ENCODE results near the gene NXN.
"Not testable (repeated sequence)": the region's sequence is repeated elsewhere in the genome, so short reads cannot be mapped to it uniquely, and the experiment has no call there.

The NXN gene

GRCh38 chr17:915538-916201 is 63.9 kb downstream of the NXN start:
- DNase-seq, result no peak

DNA sequence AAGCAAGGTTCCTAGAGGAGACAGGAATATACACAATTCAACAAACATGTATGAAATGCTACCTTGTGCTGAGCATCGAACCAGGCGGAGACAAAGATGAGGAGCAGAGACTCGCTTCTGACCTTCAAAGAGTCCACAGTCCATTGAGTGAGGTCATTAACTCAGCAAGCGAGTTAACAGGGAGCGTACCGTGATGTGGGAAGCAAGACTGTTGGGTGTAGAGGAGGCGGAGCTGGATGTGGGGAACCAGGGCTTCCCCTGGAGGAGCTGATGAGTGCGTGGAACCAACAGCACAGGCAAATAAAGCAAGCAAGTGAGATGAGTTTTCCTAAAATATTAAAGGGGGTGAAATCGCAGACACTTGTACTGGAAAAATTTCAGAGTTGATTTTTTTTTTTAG is 65.0 kb downstream of the NXN start:
- no peak for DNase-seq

DNA sequence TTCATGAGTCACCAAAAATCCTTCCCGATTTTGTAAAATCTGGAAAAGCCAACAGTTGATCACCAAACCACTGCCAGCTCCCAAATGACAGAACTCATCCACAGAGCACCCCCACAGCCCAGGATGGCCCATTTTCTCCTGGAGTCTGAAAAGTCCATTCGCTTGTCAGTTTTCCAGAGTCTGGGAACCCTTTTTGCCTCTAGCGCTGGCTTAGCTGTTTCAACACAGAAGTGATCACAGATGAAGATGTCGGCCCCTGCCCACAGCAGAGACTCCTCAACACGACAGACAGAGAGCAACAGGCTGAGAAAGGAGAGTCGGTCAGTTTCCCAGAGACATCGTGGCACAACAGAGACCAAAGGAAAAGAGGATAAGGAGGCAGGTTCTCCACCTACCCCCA is 66.4 kb downstream of the NXN start:
- no peak for DNase-seq

- DNase-seq, result no peak
Observed at GRCh38 chr17:909642-910323, 69.8 kb downstream of the NXN start.

GRCh38 chr17:907725-908124 is 71.9 kb downstream of the NXN start:
- no peak for DNase-seq

DNA sequence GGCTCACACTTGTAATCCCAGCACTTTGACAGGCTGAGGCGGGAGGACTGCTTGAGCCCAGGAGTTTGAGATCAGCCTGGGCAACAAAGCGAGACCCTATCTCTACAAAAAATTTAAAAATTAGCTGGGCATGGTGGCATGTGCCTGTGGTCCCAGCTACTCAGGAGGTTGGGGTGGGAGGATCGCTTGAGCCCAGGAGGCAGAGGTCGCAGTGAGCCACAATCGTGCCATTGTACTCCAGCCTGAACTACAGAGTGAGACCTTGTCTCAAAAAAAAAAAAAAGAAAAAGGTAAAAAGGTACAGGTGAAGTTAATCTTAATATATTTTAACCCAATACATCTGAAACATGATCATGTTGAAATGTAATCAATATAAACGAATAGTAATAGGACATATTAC is 73.9 kb downstream of the NXN start:
- not testable (repeated sequence) for DNase-seq

GRCh38 chr17:903691-904481 is 75.7 kb downstream of the NXN start:
- no peak for DNase-seq

DNA sequence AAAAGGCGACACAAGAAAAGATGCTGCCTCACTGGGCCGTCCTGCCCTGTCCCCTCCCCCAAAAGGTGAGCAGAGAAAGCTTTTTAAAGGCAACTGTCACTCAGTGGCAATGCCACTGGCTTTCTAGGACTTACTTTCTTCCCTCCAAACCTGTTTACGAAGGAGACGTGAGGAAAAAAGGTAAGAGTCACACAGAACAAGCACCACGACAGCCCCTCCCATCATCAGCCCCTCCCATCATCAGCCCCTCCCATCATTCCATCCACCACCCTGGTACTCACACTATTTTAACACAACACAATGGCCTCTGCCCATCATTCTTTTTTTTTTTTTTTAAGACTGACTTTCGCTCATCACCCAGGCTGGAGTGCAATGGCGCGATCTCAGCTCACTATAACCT is 77.1 kb downstream of the NXN start:
- DNase-seq, result no peak

- no peak for DNase-seq
Observed at GRCh38 chr17:901964-902363, 77.6 kb downstream of the NXN start.

DNA sequence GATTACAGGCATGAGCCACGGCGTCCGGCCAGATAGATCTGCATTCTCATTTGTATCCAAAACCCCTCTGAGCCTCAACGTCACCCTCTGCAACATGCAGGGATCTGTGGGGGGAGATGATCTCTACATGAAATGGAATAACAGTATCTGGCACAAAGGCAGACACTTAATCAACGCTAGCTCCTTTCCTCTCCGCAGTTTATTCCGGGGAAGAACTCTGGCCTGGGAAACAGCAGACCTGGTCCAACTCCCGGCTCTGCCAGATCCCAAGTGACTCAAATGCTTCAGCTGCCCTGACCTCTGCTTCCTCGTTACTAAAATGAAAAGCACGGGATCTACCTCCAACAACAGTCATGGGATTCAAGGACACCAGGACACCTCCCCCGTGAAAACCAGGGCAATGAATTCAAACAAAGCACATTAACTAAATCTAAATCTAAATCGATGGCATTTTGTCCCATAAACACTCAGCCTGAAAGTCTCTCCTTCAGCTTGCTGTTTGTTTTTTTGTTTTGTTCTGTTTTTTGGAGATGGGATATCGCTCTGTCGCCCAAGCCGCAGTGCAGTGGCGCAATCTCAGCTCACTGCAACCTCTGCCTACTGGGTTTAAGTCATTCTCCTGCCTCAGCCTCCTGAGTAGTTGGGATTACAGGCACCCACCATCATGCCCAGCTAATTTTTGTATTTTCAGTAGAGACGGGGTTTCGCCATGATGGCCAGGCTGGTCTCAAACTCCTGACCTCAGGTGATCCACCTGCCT is 78.2 kb downstream of the NXN start:
- no peak for DNase-seq

DNA sequence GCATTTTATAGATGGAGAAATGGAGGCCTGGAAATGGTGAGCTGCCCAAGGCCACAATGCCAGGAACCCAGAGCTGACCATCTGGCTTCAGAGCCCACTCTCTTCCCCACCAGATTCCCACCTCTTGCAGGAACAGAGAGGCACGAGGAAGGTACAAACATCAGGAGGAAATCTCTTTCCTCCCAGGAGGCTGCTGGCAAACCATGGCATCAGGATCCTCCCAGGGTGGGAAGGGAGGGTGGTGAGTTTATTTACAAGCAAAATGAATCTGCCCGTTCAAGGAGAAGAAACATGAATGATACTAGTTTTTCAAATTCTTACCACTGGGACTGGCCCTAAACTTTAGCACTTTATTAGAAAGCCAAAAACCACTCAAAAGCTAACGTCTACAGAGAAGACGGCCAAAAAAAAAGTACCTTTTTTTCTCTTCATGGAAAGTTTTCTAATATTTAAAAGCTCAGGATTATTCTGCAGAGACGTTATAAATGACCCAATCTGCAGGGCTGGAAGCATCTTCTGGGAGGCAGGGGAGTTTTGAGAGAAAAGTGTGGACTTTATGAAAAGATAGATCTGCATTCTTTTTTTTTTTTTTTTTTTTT is 79.1 kb downstream of the NXN start:
- DNase-seq, result no peak

DNA sequence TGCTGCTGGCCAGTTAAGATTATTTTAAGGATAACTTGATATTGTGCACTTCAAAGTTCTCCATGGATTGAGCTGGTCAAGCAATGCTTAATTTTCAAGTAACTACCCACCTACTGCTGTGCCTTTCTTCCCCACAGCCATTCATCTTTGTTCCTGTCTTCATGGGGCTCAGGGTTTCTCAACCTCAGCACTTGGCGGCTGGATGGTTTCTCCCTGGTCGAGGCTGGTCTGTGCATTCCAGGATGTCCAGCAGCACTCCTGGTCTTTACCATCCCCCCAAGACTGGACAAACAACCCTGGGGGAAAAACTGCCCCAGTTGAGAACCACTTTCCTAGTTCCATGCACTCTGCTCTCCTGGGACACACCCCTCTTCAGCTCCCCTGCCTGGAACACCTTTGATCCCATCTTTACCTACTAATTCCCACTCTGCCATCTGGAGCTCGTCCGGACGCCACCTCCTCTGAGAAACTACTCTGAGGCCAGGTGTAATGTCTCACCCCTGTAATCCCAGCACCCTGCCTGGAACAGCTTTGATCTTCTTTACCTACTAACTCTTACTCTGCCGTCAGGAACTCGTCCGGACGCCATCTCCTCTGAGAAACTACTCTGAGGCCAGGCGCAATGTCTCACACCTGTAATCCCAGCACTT is 81.5 kb downstream of the NXN start:
- no peak for DNase-seq

DNA sequence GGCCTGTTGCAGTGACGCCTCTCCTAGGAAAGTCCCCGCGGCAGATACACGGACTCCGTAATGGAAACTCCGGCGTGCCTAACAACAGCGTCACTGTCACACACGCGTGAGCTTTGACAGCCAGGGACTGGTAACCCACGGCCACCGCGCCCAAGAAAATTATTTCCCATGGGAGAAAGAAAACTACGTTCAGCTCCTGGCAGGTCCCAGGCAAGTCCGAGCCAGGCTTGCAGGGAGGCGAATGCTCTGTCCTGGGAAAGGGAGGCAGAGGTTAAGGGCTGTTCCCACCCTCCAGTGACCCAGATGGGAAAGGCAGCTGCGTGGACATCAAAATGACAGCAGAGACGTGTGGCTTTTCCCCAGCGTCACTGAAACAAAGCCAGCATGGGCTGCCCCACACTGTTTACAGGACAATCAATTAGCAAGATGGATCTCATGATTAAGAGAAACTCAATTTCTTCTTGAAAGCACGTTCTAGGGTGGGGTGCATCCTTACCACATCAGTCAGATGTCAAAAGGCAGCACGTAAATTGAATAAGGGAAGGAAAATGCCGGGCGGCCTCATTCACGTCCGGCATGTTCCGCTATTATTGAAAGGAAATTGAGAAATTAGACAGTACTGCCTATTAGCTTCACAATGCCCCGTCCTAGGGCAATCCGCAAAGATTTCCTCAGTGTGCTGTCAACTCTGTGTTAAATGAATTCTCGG is 82.5 kb downstream of the NXN start:
- no peak for DNase-seq

- DNase-seq, result no peak
Observed at GRCh38 chr17:896454-896853, 83.1 kb downstream of the NXN start.

GRCh38 chr17:892958-893357 is 86.6 kb downstream of the NXN start:
- no peak for DNase-seq

DNA sequence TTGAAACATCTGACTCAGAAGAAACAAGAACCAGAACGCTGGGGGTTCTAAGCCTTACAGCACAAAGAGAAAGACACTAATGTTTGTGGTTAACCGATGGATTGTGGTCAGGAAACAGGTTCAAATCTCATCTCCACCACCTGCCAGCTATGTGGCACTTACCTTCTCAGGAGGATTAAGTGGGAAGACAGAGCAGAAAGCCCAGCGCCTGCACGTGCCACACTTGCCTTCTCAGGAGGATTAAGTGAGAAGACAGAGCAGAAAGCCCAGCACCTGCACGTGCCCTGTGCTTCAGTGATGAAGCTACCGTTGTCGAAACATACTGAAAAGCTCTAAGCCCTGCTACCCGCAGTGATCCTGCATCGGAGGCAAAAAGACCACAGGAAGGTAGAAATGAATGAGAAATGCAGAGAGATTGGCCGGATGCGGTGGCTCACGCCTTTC is 90.6 kb downstream of the NXN start:
- no peak for DNase-seq

DNA sequence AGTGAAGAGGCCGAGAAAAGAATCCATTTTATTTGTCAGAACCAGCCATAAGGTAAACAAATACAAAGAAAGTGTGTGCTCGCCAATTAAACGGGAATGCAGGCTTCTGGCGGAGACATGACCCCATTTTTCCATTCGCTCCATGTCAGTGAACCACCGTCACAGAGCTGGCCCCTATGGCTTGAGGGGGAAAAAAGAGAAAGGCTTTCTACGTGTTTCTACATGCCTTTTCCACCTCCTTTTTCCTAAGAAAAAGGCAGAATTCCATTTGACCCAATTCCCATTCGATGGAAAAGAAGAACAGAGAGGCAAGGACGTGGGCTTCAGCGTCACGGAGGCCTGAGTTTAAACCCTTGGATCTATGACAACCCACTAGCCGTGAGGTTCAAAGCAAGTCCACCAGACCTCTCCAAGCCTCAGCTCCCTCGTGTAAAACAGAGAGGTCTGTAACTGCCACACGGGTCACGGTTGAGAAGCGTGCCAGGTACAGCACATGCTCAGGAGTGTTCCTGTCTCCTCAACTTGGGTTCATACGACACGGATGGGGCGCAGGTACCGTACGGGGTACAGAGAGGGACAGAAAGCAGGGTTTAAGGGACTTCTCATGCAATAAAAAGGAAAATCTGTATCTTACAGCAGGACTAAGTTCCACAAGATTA is 91.9 kb downstream of the NXN start:
- no peak for DNase-seq

GRCh38 chr17:885971-886571 is 93.5 kb downstream of the NXN start:
- no peak for DNase-seq

DNA sequence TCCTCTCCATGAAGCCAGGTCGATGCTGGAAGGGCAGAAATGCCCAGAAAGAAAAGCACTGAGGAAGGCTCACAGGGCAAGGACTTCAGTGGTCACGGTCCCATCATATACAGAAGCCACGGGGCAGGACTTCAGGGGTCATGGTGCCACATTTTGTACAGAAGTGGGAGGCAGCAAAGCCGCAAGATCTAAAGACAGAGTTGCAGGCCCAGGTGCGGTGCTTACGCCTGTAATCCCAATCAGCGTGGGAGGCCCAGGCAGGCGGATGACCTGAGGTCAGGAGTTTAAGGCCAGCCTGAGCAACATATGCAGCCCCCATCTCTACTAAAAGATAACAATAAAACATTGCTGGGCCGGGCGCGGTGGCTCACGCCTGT is 96.0 kb downstream of the NXN start:
- DNase-seq, result no peak

- DNase-seq, result no peak
Observed at GRCh38 chr17:882827-883585, 96.6 kb downstream of the NXN start.

All from NCI-H510A treated with DMSO at 0.1 percent for 48 hours (cell line).